Activated naive CD4-positive, alpha-beta T cell treated with anti-CD3 and anti-CD28 coated beads, Interleukin-2, amount 50 U/mL, for 72 hours (primary cell): ENCODE results near the gene POGZ. TPM values are rescaled to one million over a fixed set of nuclear protein-coding genes. Genes with fewer than 3 reads are reported as not detected.

Experiments
- ATAC-seq, 2 donors: fragments of 150-1000 bp; cut with Tn5 transposase; 2 replicates each; pipeline ENCODE4 v1.10.0; 2021; ENCODE audit warnings: mild to moderate bottlenecking in 2 of 2, moderate library complexity in 2 of 2
- DNase-seq, 2 donors: peaks; one replicate each; pipeline ENCODE4 v3.0.0; 2021 to 2022; ENCODE audit warnings: low spot score in 2 of 2
- H3K27ac Mint-ChIP-seq, 2 donors: one replicate each; pipeline ENCODE4 v1.8.0; 2022; ENCODE audit warnings: mild to moderate bottlenecking in 2 of 2, mixed read lengths in 2 of 2
- H3K36me3 Mint-ChIP-seq, 2 donors: one replicate each; pipeline ENCODE4 v1.8.0; 2022; ENCODE audit warnings: mixed read lengths in 2 of 2
- H3K9me3 Mint-ChIP-seq, 2 donors: one replicate each; pipeline ENCODE4 v1.8.0; 2022; ENCODE audit warnings: mixed read lengths in 2 of 2
- total RNA-seq, 2 donors: library from RNA; stranded (reverse); gene quantifications; one replicate each; pipeline ENCODE4 v1.2.3, GENCODE V29; 2022

The POGZ gene, protein sequence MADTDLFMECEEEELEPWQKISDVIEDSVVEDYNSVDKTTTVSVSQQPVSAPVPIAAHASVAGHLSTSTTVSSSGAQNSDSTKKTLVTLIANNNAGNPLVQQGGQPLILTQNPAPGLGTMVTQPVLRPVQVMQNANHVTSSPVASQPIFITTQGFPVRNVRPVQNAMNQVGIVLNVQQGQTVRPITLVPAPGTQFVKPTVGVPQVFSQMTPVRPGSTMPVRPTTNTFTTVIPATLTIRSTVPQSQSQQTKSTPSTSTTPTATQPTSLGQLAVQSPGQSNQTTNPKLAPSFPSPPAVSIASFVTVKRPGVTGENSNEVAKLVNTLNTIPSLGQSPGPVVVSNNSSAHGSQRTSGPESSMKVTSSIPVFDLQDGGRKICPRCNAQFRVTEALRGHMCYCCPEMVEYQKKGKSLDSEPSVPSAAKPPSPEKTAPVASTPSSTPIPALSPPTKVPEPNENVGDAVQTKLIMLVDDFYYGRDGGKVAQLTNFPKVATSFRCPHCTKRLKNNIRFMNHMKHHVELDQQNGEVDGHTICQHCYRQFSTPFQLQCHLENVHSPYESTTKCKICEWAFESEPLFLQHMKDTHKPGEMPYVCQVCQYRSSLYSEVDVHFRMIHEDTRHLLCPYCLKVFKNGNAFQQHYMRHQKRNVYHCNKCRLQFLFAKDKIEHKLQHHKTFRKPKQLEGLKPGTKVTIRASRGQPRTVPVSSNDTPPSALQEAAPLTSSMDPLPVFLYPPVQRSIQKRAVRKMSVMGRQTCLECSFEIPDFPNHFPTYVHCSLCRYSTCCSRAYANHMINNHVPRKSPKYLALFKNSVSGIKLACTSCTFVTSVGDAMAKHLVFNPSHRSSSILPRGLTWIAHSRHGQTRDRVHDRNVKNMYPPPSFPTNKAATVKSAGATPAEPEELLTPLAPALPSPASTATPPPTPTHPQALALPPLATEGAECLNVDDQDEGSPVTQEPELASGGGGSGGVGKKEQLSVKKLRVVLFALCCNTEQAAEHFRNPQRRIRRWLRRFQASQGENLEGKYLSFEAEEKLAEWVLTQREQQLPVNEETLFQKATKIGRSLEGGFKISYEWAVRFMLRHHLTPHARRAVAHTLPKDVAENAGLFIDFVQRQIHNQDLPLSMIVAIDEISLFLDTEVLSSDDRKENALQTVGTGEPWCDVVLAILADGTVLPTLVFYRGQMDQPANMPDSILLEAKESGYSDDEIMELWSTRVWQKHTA (N-terminal part only)
- 100 to 1,000 TPM in 1 of 2 donors, 10 to 100 TPM in 1; 89.5 to 104 TPM for total RNA-seq

GRCh38 chr1:151459331-151460046 is at the start of gene POGZ:
POGZ (minus strand) TSS chr1:151459494; CDS start chr1:151442204, 17,290 bp downstream.
- DNase-seq = peak; percentile 88 to 91
- peaks cover 0 to 3% of the 10 kb centered on the region in 2 donors for H3K9me3 Mint-ChIP-seq
- H3K36me3 Mint-ChIP-seq = peaks cover 11 to 13% of the 10 kb centered on the region in 2 donors
- peak; percentile 83 for ATAC-seq
- H3K27ac Mint-ChIP-seq = peak within 1 kb of the TSS; percentile 89 to 97

DNA sequence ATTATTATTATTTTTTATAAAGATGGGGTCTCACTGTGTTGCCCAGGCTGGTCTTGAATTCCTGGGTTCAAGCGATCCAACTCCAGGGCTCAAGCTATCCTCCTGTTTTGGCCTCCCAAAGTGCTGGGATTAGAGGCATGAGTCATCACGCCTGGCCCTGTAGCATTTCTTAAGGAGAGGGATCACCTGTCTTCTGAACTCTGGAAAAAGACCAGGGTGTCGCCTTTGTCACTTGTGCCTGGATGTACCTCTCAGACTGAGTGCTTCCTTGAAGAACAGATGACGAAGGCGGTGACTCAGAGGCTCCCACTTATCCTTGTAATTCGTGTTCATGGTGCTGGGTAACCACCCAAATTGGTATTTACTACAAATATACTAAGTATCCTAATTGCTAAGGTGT is 49.5 kb upstream of the POGZ start:
- Mint-ChIP-seq H3K27ac (no peak overlapping the region), H3K36me3 (no peaks in the 10 kb centered on the region), H3K9me3 (no peaks in the 10 kb centered on the region)
- DNase-seq (no peak), ATAC-seq (no peak)

GRCh38 chr1:151504759-151505158 is 45.5 kb upstream of the POGZ start:
- ATAC-seq (no peak), DNase-seq (no peak)
- no peak overlapping the region for H3K27ac Mint-ChIP-seq
- H3K9me3 Mint-ChIP-seq = no peaks in the 10 kb centered on the region
- no peaks in the 10 kb centered on the region for H3K36me3 Mint-ChIP-seq

DNA sequence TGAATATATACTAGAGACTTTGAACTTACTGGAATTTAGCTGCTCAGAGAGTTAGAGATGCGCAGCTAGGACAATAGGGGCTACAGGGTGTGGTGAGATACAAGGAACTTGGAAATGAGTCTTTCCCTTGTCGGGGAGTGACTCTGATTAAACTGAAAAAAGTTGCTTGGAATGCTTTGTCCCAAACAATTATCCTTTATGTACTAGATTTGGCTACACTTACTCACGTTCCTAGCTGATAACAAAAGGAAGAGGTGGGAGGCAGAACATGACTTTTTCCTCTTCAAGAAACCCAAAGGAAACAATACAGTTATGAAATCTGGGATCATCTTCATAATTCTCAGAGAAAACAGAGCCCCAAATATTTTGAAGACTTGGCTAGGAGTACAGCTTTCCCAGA is 45.0 kb upstream of the POGZ start:
- ATAC-seq (no peak), DNase-seq (no peak)
- Mint-ChIP-seq H3K9me3 (no peaks in the 10 kb centered on the region), H3K27ac (no peak overlapping the region), H3K36me3 (no peaks in the 10 kb centered on the region)

- no peak overlapping the region for H3K27ac Mint-ChIP-seq
- no peaks in the 10 kb centered on the region for H3K9me3 Mint-ChIP-seq
- no peaks in the 10 kb centered on the region for H3K36me3 Mint-ChIP-seq
- DNase-seq = no peak
- peak in 1 of 2 donors; percentile 79 for ATAC-seq
Observed at GRCh38 chr1:151502859-151503780, 43.8 kb upstream of the POGZ start.

DNA sequence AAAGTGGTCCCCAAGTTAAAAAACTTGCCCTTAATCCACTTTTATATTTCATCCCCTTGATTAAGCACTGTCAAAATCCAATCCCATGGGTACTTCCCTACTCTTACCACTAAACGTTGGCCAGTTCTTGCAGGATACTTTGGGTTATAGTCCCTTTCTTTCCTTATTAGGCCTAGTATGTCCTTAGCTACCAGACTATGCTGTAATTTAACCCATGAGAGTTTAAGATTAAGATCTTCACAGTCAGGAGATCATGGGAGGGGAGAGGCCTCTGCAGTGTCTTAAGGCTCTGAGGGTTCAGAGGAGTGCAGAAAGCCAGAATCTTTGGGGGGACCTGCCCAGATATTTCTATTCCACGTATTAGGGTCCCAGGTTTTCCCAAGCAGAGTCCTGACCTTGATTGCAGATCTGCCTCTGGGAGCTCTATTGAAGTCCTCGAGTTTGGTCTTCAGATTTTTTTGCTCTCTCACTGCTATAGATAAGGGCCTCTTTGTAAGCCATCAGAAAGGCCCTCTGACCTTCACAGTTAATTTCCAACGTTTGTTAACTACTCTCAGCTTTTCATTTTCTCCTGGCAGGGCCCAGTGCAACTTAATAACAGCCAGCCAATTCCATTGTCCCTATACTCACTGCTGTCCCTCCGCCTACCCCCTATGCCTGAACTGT is 42.9 kb upstream of the POGZ start:
- ATAC-seq (no peak), DNase-seq (no peak)
- no peak overlapping the region for H3K27ac Mint-ChIP-seq
- no peaks in the 10 kb centered on the region for H3K36me3 Mint-ChIP-seq
- no peaks in the 10 kb centered on the region for H3K9me3 Mint-ChIP-seq

DNA sequence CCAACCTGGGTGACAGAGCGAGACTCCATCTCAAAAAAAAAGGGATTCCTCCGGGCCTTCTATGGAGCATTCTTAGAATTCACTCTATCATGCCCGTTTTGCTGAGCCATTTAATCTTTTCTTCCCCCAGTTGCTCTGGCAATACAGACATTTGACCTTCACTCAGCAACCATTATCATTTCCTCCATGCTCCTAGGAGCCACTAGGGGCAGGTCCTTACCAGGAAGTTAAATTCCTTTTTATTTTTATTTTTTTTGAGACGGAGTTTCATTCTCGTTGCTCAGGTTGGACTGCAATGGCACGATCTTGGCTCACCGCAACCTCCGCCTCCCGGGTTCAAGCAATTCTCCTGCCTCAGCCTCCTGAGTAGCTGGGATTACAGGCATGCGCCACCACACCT is 42.2 kb upstream of the POGZ start:
- Mint-ChIP-seq H3K9me3 (no peaks in the 10 kb centered on the region), H3K27ac (no peak overlapping the region), H3K36me3 (no peaks in the 10 kb centered on the region)
- ATAC-seq (no peak), DNase-seq (no peak)

GRCh38 chr1:151499930-151500329 is 40.6 kb upstream of the POGZ start:
- Mint-ChIP-seq H3K9me3 (no peaks in the 10 kb centered on the region), H3K36me3 (no peaks in the 10 kb centered on the region), H3K27ac (no peak overlapping the region)
- DNase-seq (no peak), ATAC-seq (no peak)

DNA sequence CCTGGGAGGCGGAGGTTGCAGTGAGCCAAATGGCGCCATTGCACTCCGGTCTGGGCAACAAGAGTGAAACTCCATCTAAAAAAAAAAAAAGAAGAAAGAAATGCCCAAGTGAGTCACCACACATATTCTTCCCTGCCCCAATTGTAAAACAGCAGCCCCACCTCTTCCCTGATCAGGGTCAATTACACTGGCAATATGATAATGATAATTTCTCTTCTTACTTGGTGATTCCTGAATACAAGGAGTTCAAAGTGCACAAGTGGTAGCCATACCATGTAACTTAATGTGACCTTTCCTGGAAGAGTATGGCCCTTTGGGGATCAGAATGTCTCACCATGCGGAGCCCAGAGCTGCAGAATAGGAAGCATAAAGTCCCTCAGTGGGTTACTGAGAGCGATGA is 40.1 kb upstream of the POGZ start:
- H3K9me3 Mint-ChIP-seq = no peaks in the 10 kb centered on the region
- no peak for ATAC-seq
- no peaks in the 10 kb centered on the region for H3K36me3 Mint-ChIP-seq
- no peak overlapping the region for H3K27ac Mint-ChIP-seq
- no peak for DNase-seq

DNA sequence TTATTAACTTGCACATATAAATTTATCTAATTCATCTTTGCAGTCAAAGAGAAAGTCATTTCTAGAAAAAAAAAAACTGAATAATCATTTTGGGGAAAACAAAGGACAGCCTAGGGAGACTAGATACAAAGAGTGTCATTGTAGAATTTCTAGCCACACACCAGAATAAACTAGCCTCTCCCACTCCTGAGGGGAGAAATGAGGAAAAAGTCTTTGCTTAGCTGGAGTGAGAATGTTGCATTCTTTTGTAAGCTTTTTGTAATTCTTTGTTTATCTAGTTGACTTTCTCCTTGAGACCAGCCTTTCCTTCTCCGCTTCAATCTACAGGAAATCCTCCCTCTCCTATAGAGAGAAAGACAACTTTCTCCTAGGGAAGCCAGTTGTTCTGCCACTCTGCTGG is 36.0 kb upstream of the POGZ start:
- Mint-ChIP-seq H3K36me3 (no peaks in the 10 kb centered on the region), H3K9me3 (no peaks in the 10 kb centered on the region), H3K27ac (no peak overlapping the region)
- DNase-seq (no peak), ATAC-seq (no peak)

DNA sequence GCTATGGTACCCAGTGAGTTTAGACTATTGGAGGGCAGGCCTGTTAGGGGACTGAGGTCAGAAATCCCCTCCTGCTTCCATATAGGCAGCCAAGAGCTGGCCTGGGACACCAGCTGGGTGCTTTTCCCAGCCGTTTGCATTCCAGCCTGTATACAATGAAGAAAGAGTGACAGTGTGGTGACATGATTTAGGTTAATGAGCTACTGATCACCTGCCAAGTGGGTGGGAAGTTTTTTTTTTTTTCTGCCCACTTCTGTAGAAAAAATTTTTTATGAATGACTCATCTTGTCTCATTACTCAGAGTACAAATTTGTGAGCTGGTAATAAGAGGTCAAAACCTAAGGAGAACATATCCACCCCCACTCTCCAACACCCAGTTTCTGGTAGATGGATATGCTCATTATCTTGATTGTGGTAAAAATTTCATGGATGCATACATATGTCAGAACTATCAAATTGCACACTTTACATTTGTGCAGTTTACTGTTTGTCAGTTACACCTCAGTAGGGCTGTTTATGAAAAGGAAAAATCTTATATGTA is 35.5 kb upstream of the POGZ start:
- no peak for DNase-seq
- no peak overlapping the region for H3K27ac Mint-ChIP-seq
- peak; percentile 86 to 92 for ATAC-seq
- H3K36me3 Mint-ChIP-seq = no peaks in the 10 kb centered on the region
- no peaks in the 10 kb centered on the region for H3K9me3 Mint-ChIP-seq

GRCh38 chr1:151493042-151493441 is 33.7 kb upstream of the POGZ start:
- Mint-ChIP-seq H3K27ac (peak overlapping the region in 1 of 2 donors; percentile 4), H3K36me3 (no peaks in the 10 kb centered on the region), H3K9me3 (no peaks in the 10 kb centered on the region)
- DNase-seq (no peak), ATAC-seq (no peak)

GRCh38 chr1:151492120-151492519 is 32.8 kb upstream of the POGZ start:
- ATAC-seq (no peak), DNase-seq (no peak)
- H3K36me3 Mint-ChIP-seq = no peaks in the 10 kb centered on the region
- no peak overlapping the region for H3K27ac Mint-ChIP-seq
- no peaks in the 10 kb centered on the region for H3K9me3 Mint-ChIP-seq

DNA sequence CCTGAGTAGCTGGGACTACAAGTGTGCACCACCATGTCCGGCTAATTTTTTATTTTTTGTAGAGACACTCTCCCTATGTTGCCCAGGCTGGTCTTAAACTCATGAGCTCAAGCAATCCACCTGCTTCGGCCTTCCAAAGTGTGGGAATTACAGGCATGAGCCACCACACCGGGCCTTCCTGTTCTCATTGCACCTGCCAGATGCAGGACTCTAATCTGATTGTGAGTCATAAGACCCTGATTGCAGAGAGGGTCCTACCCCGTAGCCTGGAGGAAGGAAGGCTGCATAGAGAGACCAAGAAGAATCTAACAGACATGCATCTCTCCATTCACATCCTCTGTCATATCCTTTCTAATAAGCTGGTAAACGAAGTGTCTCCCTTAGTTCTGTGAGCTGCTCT is 32.3 kb upstream of the POGZ start:
- H3K36me3 Mint-ChIP-seq = no peaks in the 10 kb centered on the region
- ATAC-seq (no peak), DNase-seq (no peak)
- H3K9me3 Mint-ChIP-seq = no peaks in the 10 kb centered on the region
- H3K27ac Mint-ChIP-seq = no peak overlapping the region

GRCh38 chr1:151486557-151486956 is 27.3 kb upstream of the POGZ start:
- Mint-ChIP-seq H3K36me3 (peaks cover 0 to 6% of the 10 kb centered on the region in 2 donors), H3K27ac (no peak overlapping the region), H3K9me3 (no peaks in the 10 kb centered on the region)
- DNase-seq (no peak), ATAC-seq (no peak)
